ENCODE measurements around the gene HMGN5. TPM values are rescaled to one million over a fixed set of nuclear protein-coding genes. Genes with fewer than 3 reads are reported as not detected.

Gene HMGN5
- total RNA-seq, 1 experiment from 2014 or later, result 13.0 TPM

GRCh38 chrX:81120936-81121371 is 80.8 kb downstream of the HMGN5 start:
- H2BK20ac ChIP-seq (ENCODE audit: low read depth, low read length, poor library complexity, severe bottlenecking), result no peak overlapping the region
- no peak overlapping the region for H2BK12ac ChIP-seq (ENCODE audit: insufficient read length, low read depth, low read length)
- H4K5ac ChIP-seq (ENCODE audit: insufficient read length, low read depth, low read length), result no peak overlapping the region
- H2AFZ ChIP-seq (ENCODE audit: low read length), result peak overlapping the region; percentile 82
- H3K23me2 ChIP-seq (ENCODE audit: insufficient read length, low read depth, low read length, poor library complexity, severe bottlenecking), result no peaks in the 10 kb centered on the region
- H3K4me2 ChIP-seq (ENCODE audit: insufficient read depth, insufficient read length, low read length), result peak overlapping the region; percentile 72
- H2BK15ac ChIP-seq (ENCODE audit: low read depth, low read length), result no peak overlapping the region
- peak; percentile 59 for TF ChIP-seq CTCF (conservative IDR thresholded peaks at IDR 0.05)
- no peak overlapping the region for H4K91ac ChIP-seq (ENCODE audit: insufficient read length, low read depth, low read length)
- peak overlapping the region; percentile 91; the same call in 1 of the 2 replicates for H3K14ac ChIP-seq (ENCODE audit: insufficient read depth, low read length)
- H3K79me1 ChIP-seq (ENCODE audit: insufficient read depth, low read depth, low read length, poor library complexity, severe bottlenecking), result no peaks in the 10 kb centered on the region
- Mint-ChIP-seq H3K27me3 (ENCODE audit: low read depth) (peaks cover 22% of the 10 kb centered on the region), H3K36me3 (ENCODE audit: insufficient read depth in 1 of 3, low read depth in 3 of 3) (no peaks in the 10 kb centered on the region; a peak in 2 of 7 replicates), H3K9me3 (peaks cover 41 to 48% of the 10 kb centered on the region in 2 experiments), H3K27ac (peak overlapping the region; percentile 17 to 94 (median 86); a peak in 5 of 7 replicates), H3K4me3 (peak overlapping the region; percentile 85 to 90), H3K4me1 (peaks cover 0 to 2% of the 10 kb centered on the region in 2 experiments; a peak in 2 of 4 replicates)
- peak; percentile 41 for DNase-seq
- no peak overlapping the region for H3K4ac ChIP-seq (ENCODE audit: low read depth, low read length)
- peak overlapping the region; percentile 59 for H3K27ac ChIP-seq (ENCODE audit: insufficient read length, low read depth, low read length)
- peak overlapping the region; percentile 55 for H3K9ac ChIP-seq (ENCODE audit: extremely low read depth, insufficient read length, low read length)
- H2BK120ac ChIP-seq (ENCODE audit: low read depth, low read length, poor library complexity, severe bottlenecking), result no peak overlapping the region
- no peaks in the 10 kb centered on the region for H3K27me3 ChIP-seq (ENCODE audit: insufficient read depth, low read length)
- H3K4me1 ChIP-seq (ENCODE audit: insufficient read depth, low read length), result no peaks in the 10 kb centered on the region
- H3K9me3 ChIP-seq (ENCODE audit: control insufficient read depth, low read depth, low read length), result peaks cover 22% of the 10 kb centered on the region
- no peak overlapping the region for H4K8ac ChIP-seq (replicated peaks; ENCODE audit: insufficient read length, low read depth, low read length)
- no peak overlapping the region for H3K56ac ChIP-seq (ENCODE audit: insufficient read length, low read depth, low read length)
- WGBS (ENCODE audit: extremely low coverage, insufficient read length, low lambda C conversion rate), result no CpG with 5 or more reads among the region's 12 CpGs
- no peak overlapping the region for H3T11ph ChIP-seq (ENCODE audit: low read length)
- no peak overlapping the region for H2AK5ac ChIP-seq (ENCODE audit: insufficient read length, low read length)
- no peaks in the 10 kb centered on the region for H3K79me2 ChIP-seq (ENCODE audit: insufficient read depth, low read length)
- no peak overlapping the region for H3K18ac ChIP-seq (ENCODE audit: insufficient read length, low read depth, low read length)
- H4K20me1 ChIP-seq (ENCODE audit: control insufficient read depth, insufficient read depth, insufficient read length), result no peaks in the 10 kb centered on the region
- H3K23ac ChIP-seq (ENCODE audit: insufficient read length, low read depth, low read length), result no peak overlapping the region
- no peak overlapping the region for H2BK5ac ChIP-seq (ENCODE audit: insufficient read length, low read length)
